Right lobe of liver (tissue), 6 donors: ENCODE results near the gene PLCL1. TPM values are rescaled to one million over a fixed set of nuclear protein-coding genes. Genes with fewer than 3 reads are reported as not detected.

ENCODE experiments used
- ATAC-seq, 4 donors: fragments of 200-7000 bp; cut with Tn5 transposase; one replicate each; pipeline ENCODE4 v1.9.1; 2020; ENCODE audit warnings: mild to moderate bottlenecking in 4 of 4, moderate library complexity in 4 of 4
- DNase-seq, 3 donors: peaks; one replicate each; pipeline ENCODE4 v3.0.0-alpha.2; 2020
- H3K27ac ChIP-seq, 3 donors: fragments of 200-600 bp; one replicate each; pipeline ENCODE4 v1.8.0; 2022
- H3K27me3 ChIP-seq, 2 donors: fragments of 200-600 bp; one replicate each; pipeline ENCODE4 v1.8.0; 2022
- H3K36me3 ChIP-seq, 4 donors: fragments of 200-600 bp; sonication (generic) in 1 of 4; one replicate each; pipeline versions ENCODE4 v1.5.1 to v1.8.0; 2017 to 2022; ENCODE audit warnings: control low read depth in 1 of 4
- H3K4me1 ChIP-seq, 4 donors: fragments of 200-600 bp; sonication (generic) in 1 of 4; one replicate each; pipeline versions ENCODE4 v1.5.1 to v1.8.0; 2017 to 2022; ENCODE audit warnings: control low read depth in 1 of 4
- H3K4me3 ChIP-seq, 3 donors: fragments of 200-600 bp; one replicate each; pipeline ENCODE4 v1.8.0; 2022
- H3K9me3 ChIP-seq, 4 donors: fragments of 200-600 bp; sonication (generic) in 1 of 4; one replicate each; pipeline versions ENCODE4 v1.5.1 to v1.8.0; 2017 to 2022; ENCODE audit warnings: control low read depth in 1 of 4
- CTCF ChIP-seq, 4 donors: fragments of 200-600 bp in 3 of 4; fragments of 450-650 bp in 1 of 4; IDR thresholded peaks; one replicate each; pipeline versions ENCODE4 v1.5.1 to v1.8.0; 2016 to 2022; ENCODE audit warnings: antibody characterized with exemption in 4 of 4, mild to moderate bottlenecking in 2 of 4
- POLR2A ChIP-seq: fragments of 450-650 bp; IDR thresholded peaks from one replicate; pipeline ENCODE4 v1.6.1; 2017; ENCODE audit warnings: antibody characterized with exemption, mild to moderate bottlenecking
- WGBS: methylation state at CpG from one replicate; pipeline ENCODE4 v1.1.6; 2018; ENCODE audit warnings: low coverage, low lambda C conversion rate; ENCODE audit not compliant: insufficient coverage; ENCODE audit errors: missing lambda C conversion rate; 5-methylcytosine and 5-hydroxymethylcytosine counted together
- intact Hi-C, 2 donors: fragments of 100-400 bp; cut with DNase I; formaldehyde crosslinking; loops; one replicate each; pipeline versions ENCODE4 v1.11.2 to v1.14.1; 2022
- total RNA-seq, 6 experiments: library from RNA; depleted of rRNA in 2 of 6; stranded (reverse); fragments of >200 nt in 2 of 6; fragmentation: NEBNext Ultra II Directional in 3 of 6; extraction: Animal tissue kit (Norgen Biotek cat#: 25700) in 3 of 6; gene quantifications; one replicate each; pipeline versions ENCODE4 v1.1.0 to v1.2.4, GENCODE V29; 2016 to 2023
- donor health status: DM: no; HTN: yes; CAD: no.
- donor health status: DM: no; HTN: no; CAD: no.
- donor health status: DM: no; HTN: no; CAD: no.
- donor health status: DM: no; HTN: yes; CAD: no.
- donor health status: DM: no; HTN: yes; CAD: no.

The PLCL1 gene
- total RNA-seq, 6 experiments from 2014 or later, result 0.12 to 0.37 (median 0.24) TPM

- H3K36me3 ChIP-seq, result no peaks in the 10 kb centered on the region
- H3K9me3 ChIP-seq, result no peaks in the 10 kb centered on the region
- ATAC-seq, result no peak
- no peaks in the 10 kb centered on the region for H3K27me3 ChIP-seq
- DNase-seq, result no peak
- TF ChIP-seq POLR2A, result no peak
- no peak for TF ChIP-seq CTCF (IDR thresholded peaks at IDR 0.05)
- H3K27ac ChIP-seq, result no peak overlapping the region
- intact Hi-C loops, result no loop called here
- H3K4me3 ChIP-seq, result no peak overlapping the region
- H3K4me1 ChIP-seq, result no peaks in the 10 kb centered on the region
Measured at GRCh38 chr2:197927994-197928393, 123.6 kb downstream of the PLCL1 start.

DNA sequence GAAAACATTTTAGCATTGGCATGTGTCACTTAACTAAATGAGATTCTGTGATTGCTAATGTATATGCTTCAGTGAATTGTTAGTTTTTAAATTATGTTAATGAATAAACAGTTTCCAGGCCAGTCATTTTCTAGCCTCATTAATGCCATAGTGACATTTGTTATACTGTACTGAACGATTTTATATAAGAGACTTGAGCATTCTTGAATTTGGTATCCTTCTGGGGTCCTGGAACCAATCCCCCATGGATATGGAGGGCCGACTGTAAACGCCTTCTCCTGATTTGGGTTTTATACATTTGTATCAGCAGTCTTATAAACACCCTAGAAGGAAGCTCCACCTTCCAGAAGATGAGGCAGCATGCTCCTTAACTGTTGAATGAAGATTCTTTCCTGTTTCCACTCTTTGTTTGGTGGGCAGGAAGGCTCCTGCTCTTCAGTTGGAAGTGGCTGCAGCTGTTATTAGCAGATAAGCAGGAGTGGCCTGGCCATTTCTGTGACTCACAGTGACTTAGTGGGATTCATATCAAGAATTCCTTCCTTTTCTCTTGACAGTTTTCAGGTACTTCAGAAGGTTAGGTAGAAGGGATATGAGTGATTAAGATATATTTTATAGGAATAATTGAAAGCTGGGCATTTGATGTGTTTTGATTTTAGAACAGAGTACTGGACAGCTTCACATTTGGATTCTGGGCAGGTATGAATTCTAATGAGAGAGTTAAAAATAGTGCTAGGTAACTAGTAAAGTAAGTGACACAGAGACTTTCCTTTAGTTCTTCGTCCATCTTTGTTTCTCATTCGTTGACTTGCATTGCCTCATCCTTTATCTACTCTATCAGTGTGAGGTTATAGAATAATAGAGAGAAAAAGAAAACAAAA is 124.9 kb downstream of the PLCL1 start:
- Histone ChIP-seq H3K4me3 (no peak overlapping the region), H3K4me1 (no peaks in the 10 kb centered on the region), H3K36me3 (no peaks in the 10 kb centered on the region), H3K27me3 (no peaks in the 10 kb centered on the region), H3K9me3 (no peaks in the 10 kb centered on the region), H3K27ac (no peak overlapping the region)
- ATAC-seq (peak in 3 of 4 donors; percentile 22 to 59 (median 37)), DNase-seq (no peak)
- WGBS, result 43% methylated on average over 5 of the region's 5 CpGs
- TF ChIP-seq CTCF (IDR thresholded peaks at IDR 0.05) (no peak), POLR2A (no peak)
- intact Hi-C loops, result no loop called here

DNA sequence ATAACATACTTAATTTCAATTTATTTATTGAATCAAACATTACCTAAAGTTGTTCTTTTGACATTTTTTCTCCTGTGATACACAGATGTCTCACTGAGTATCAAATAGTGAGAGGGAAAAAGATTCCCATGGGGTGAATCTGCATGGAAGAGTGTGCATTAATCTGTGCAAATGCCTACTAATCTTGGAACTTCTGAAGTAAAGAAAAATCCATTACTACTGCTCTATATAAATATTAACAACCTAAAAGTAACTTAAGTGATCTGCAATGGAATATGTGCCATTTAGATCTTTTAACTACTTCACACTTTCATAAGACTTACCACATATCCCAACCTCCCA is 125.5 kb downstream of the PLCL1 start:
- Histone ChIP-seq H3K4me3 (no peak overlapping the region), H3K9me3 (no peaks in the 10 kb centered on the region), H3K4me1 (no peaks in the 10 kb centered on the region), H3K27me3 (no peaks in the 10 kb centered on the region), H3K36me3 (no peaks in the 10 kb centered on the region), H3K27ac (no peak overlapping the region)
- no peak for DNase-seq
- no peak for ATAC-seq
- no peak for TF ChIP-seq POLR2A
- no peak for TF ChIP-seq CTCF (IDR thresholded peaks at IDR 0.05)
- intact Hi-C loops, result no loop called here

DNA sequence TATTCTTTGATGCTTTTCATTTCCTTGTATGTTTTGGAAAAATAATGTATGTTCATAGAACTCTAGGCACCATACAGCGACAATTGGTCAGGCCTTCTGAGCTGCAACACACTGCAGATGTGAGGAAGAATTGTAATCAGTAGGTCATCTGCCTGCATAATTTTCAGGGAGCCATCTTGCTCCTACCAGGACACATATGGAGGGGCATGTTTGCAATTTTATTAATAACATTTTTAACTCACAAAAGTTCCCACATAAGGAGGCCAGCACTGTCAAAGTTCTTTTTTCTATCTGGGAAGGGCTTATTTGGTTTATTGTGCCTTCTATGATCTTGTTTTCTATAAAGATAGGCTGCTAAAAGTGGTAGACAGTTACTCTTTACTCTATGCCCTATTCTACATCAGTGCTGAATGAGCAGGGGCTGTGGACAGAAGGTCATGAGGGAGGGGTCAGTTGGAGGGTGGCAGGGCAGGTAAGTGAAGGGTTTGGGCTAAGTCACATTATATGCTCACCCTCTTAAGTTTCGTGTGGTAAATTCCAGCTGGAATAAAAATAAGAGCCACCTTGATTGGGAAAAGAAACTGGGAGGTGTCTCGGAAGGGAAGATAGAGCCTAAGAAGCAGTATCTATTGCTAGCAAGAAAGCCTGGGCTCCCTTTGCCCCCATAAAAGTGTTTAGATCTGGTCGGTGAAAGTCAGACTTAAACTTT is 126.3 kb downstream of the PLCL1 start:
- Histone ChIP-seq H3K27me3 (no peaks in the 10 kb centered on the region), H3K9me3 (no peaks in the 10 kb centered on the region), H3K4me3 (no peak overlapping the region), H3K27ac (no peak overlapping the region), H3K4me1 (no peaks in the 10 kb centered on the region), H3K36me3 (no peaks in the 10 kb centered on the region)
- 65% methylated on average over 4 of the region's 4 CpGs for WGBS
- no peak for DNase-seq
- TF ChIP-seq CTCF (IDR thresholded peaks at IDR 0.05), result no peak
- TF ChIP-seq POLR2A, result no peak
- intact Hi-C loops, result no loop called here
- no peak for ATAC-seq
